OCI-LY1 (cell line): ENCODE results near the gene ELOF1.

Experiments used
- EZH2 ChIP-seq: fragments of 200-600 bp; sonication (generic), shearing (Covaris generic); IDR thresholded peaks from 2 replicates; pipeline ENCODE4 v1.8.0; 2017; ENCODE audit warnings: borderline replicate concordance, mixed run types, mild to moderate bottlenecking, antibody characterized with exemption, low read length, moderate library complexity, mixed read lengths
- TF ChIP-seq, protein P1 (sequence below): fragments of 200-600 bp; sonication (generic), shearing (Covaris generic); IDR thresholded peaks from 2 replicates; pipeline ENCODE4 v1.5.1; 2017; ENCODE audit warnings: mild to moderate bottlenecking, antibody characterized with exemption, low read length, moderate library complexity, mixed read lengths

DNA sequence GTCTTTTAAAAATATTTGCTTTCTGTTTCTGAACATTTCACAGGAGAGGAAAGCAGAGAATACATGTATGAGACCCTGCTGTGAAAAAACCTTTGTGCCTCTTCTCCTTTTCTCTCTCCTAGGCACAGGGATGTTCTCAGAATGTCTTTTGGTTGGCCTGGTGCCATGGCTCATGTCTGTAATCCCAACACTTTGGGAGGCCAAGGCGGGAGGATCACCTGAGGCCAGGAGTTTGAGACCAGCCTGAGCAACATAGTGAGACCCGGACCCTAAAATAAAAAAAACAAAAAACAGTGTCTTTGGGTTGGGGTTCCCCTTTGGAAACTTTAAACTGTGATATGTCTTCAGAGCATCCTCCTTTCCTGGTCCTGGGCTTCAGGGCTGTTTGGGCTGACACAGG, 39.7 kb upstream of the ELOF1 start:
- no peak for TF ChIP-seq EZH2
- TF ChIP-seq, protein P1, sequence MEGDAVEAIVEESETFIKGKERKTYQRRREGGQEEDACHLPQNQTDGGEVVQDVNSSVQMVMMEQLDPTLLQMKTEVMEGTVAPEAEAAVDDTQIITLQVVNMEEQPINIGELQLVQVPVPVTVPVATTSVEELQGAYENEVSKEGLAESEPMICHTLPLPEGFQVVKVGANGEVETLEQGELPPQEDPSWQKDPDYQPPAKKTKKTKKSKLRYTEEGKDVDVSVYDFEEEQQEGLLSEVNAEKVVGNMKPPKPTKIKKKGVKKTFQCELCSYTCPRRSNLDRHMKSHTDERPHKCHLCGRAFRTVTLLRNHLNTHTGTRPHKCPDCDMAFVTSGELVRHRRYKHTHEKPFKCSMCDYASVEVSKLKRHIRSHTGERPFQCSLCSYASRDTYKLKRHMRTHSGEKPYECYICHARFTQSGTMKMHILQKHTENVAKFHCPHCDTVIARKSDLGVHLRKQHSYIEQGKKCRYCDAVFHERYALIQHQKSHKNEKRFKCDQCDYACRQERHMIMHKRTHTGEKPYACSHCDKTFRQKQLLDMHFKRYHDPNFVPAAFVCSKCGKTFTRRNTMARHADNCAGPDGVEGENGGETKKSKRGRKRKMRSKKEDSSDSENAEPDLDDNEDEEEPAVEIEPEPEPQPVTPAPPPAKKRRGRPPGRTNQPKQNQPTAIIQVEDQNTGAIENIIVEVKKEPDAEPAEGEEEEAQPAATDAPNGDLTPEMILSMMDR: no peak
